KMS-11 (cell line): ENCODE data around the gene NAV2.

Experiments
- H2AFZ ChIP-seq: fragments of 200-600 bp; sonication (generic); 2 replicates; pipeline ENCODE4 v1.6.1; 2016; ENCODE audit warnings: antibody characterized with exemption, mixed run types, low read depth
- H3K27ac ChIP-seq: fragments of 200-600 bp; sonication (generic); 2 replicates; pipeline ENCODE4 v1.6.1; 2016; ENCODE audit warnings: mild to moderate bottlenecking, mixed run types
- H3K27me3 ChIP-seq: fragments of 200-600 bp; sonication (generic); 2 replicates; pipeline ENCODE4 v1.6.1; 2017; ENCODE audit warnings: mild to moderate bottlenecking, low read depth, mixed run types, moderate library complexity; ENCODE audit not compliant: insufficient read depth
- H3K36me3 ChIP-seq: fragments of 200-600 bp; sonication (generic); 2 replicates; pipeline ENCODE4 v1.6.1; 2017; ENCODE audit warnings: mild to moderate bottlenecking, mixed run types; ENCODE audit not compliant: insufficient read depth
- H3K4me1 ChIP-seq: fragments of 200-600 bp; sonication (generic); 2 replicates; pipeline ENCODE4 v1.6.1; 2016; ENCODE audit warnings: mild to moderate bottlenecking, low read depth, mixed run types; ENCODE audit not compliant: poor library complexity, severe bottlenecking
- H3K4me2 ChIP-seq: fragments of 200-600 bp; sonication (generic); 2 replicates; pipeline ENCODE4 v1.7.0; 2016; ENCODE audit warnings: mild to moderate bottlenecking, mixed run types
- H3K4me3 ChIP-seq: fragments of 200-600 bp; sonication (generic); IDR thresholded peaks from 2 replicates; pipeline ENCODE4 v1.6.1; 2017; ENCODE audit warnings: low read depth, low read length, mixed read lengths; ENCODE audit not compliant: insufficient read depth
- H3K79me2 ChIP-seq: fragments of 200-600 bp; sonication (generic); 2 replicates; pipeline ENCODE4 v1.6.1; 2016; ENCODE audit warnings: low read depth, mixed run types; ENCODE audit not compliant: insufficient read depth
- H3K9ac ChIP-seq: fragments of 200-600 bp; sonication (generic); 2 replicates; pipeline ENCODE4 v1.6.1; 2016; ENCODE audit warnings: mild to moderate bottlenecking, mixed run types
- H4K20me1 ChIP-seq: fragments of 200-600 bp; sonication (generic); 2 replicates; pipeline ENCODE4 v1.6.1; 2016; ENCODE audit warnings: mild to moderate bottlenecking, mixed run types; ENCODE audit not compliant: insufficient read depth
- CTCF ChIP-seq: fragments of 200-600 bp; sonication (generic); conservative IDR thresholded peaks from 2 replicates; pipeline ENCODE4 v1.6.1; 2017; ENCODE audit warnings: low read depth, mild to moderate bottlenecking, antibody characterized with exemption, low read length, moderate library complexity, mixed read lengths

Gene NAV2

GRCh38 chr11:19768197-19768596, 55.6 kb downstream of the NAV2 start:
- H3K27ac ChIP-seq: no peak overlapping the region
- H3K4me3 ChIP-seq: no peak overlapping the region
- H4K20me1 ChIP-seq: no peaks in the 10 kb centered on the region
- peaks cover 10% of the 10 kb centered on the region for H3K4me1 ChIP-seq
- no peaks in the 10 kb centered on the region for H3K36me3 ChIP-seq
- H3K27me3 ChIP-seq: peaks cover 28% of the 10 kb centered on the region; the same call in 1 of the 2 replicates
- H3K79me2 ChIP-seq: no peaks in the 10 kb centered on the region
- no peak overlapping the region for H2AFZ ChIP-seq
- H3K9ac ChIP-seq: no peak overlapping the region
- no peak overlapping the region for H3K4me2 ChIP-seq
- TF ChIP-seq CTCF: no peak

GRCh38 chr11:19768815-19769214, 56.2 kb downstream of the NAV2 start:
- Histone ChIP-seq H3K79me2 (no peaks in the 10 kb centered on the region), H4K20me1 (no peaks in the 10 kb centered on the region), H3K4me3 (no peak overlapping the region), H3K4me2 (no peak overlapping the region), H3K27ac (no peak overlapping the region), H3K27me3 (peaks cover 28% of the 10 kb centered on the region; the same call in 1 of the 2 replicates), H3K4me1 (peaks cover 10% of the 10 kb centered on the region), H3K36me3 (no peaks in the 10 kb centered on the region), H3K9ac (no peak overlapping the region), H2AFZ (no peak overlapping the region)
- no peak for TF ChIP-seq CTCF

GRCh38 chr11:19769820-19770219, 57.2 kb downstream of the NAV2 start:
- Histone ChIP-seq H3K4me3 (no peak overlapping the region), H2AFZ (no peak overlapping the region), H3K4me2 (no peak overlapping the region), H3K4me1 (peaks cover 10% of the 10 kb centered on the region), H3K27ac (no peak overlapping the region), H4K20me1 (no peaks in the 10 kb centered on the region), H3K36me3 (no peaks in the 10 kb centered on the region), H3K9ac (no peak overlapping the region), H3K79me2 (no peaks in the 10 kb centered on the region), H3K27me3 (peaks cover 28% of the 10 kb centered on the region; the same call in 1 of the 2 replicates)
- TF ChIP-seq CTCF: no peak

- H3K79me2 ChIP-seq: no peaks in the 10 kb centered on the region
- H3K27ac ChIP-seq: no peak overlapping the region
- no peaks in the 10 kb centered on the region for H4K20me1 ChIP-seq
- H3K9ac ChIP-seq: no peak overlapping the region
- no peak overlapping the region for H2AFZ ChIP-seq
- H3K4me1 ChIP-seq: peaks cover 10% of the 10 kb centered on the region
- H3K27me3 ChIP-seq: peaks cover 28% of the 10 kb centered on the region; the same call in 1 of the 2 replicates
- H3K36me3 ChIP-seq: no peaks in the 10 kb centered on the region
- no peak overlapping the region for H3K4me3 ChIP-seq
- no peak for TF ChIP-seq CTCF
- H3K4me2 ChIP-seq: no peak overlapping the region
Observed at GRCh38 chr11:19770277-19770676, 57.6 kb downstream of the NAV2 start.
